Stimulated activated CD8-positive, alpha-beta memory T cell treated with anti-CD3 and anti-CD28 coated beads, Interleukin-7, amount 100 ng/mL, for 24 hours (primary cell): ENCODE results near the gene MMP24OS.
"Not testable (repeated sequence)": the region's sequence is repeated elsewhere in the genome, so short reads cannot be mapped to it uniquely, and the experiment has no call there.

Source experiments
- DNase-seq: peaks from one replicate; pipeline ENCODE4 v3.0.0-alpha.2; 2020; ENCODE audit warnings: low read depth

MMP24OS gene

GRCh38 chr20:35277531-35278395 is at the start of gene MMP24OS:
Gene MMP24OS, minus strand, starts transcription at chr20:35278122. Its CDS starts 193 bp downstream, at chr20:35277929.
- DNase-seq: peak; percentile 79

- DNase-seq: no peak
Observed at GRCh38 chr20:35327074-35327976, 49.4 kb upstream of the MMP24OS start.

GRCh38 chr20:35326740-35327073 is 48.8 kb upstream of the MMP24OS start:
- DNase-seq: no peak

- DNase-seq: no peak
Observed at GRCh38 chr20:35326021-35326739, 48.3 kb upstream of the MMP24OS start.

GRCh38 chr20:35325401-35325800 is 47.5 kb upstream of the MMP24OS start:
- no peak for DNase-seq

GRCh38 chr20:35320396-35321126 is 42.6 kb upstream of the MMP24OS start:
- no peak for DNase-seq

DNA sequence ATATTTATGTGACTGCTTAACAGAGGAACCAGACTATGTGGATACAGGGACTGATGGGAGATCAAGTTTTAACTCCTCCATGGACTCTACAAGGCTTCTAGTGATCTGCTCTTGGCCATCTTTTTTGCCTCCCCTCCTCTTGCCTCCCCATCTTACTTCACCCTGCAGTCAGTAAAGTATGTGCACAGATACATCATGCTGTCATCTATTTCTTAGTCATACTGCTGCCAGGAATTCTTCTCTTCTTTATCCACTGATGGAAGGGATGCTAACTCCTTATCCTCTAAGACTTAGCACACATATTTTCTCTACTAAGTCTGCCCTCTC is 41.9 kb upstream of the MMP24OS start:
- DNase-seq: no peak

DNA sequence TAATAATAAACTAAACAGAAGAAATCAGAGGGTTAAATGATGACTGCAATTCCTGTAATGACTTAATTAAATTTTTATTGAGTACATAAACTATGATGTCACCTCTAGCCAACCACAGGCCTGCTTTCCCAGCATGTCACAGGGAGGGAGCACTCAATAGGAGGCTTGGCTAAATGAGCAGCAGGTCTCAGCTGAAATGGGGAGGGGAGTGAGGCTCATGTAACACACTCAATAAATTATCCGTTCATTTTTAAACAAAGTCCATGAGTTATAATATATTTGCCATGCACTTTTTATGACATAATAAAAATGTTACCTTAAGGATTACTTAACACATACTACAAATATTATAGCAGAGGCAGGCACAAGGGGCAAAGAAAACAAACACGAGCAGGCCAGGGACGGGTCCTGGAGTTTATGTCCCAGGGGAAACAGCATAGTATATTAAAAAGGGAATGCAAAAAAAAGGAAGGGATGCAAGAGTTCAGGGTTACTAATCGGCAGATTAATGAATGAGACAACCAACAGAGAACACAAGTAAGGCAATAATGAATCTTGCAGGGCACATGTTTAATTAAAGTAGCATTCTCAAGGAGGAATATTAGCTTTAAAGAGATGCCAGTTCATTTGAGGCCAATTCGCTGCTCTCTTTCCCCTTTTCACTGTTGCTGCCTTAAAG is 41.4 kb upstream of the MMP24OS start:
- no peak for DNase-seq

DNA sequence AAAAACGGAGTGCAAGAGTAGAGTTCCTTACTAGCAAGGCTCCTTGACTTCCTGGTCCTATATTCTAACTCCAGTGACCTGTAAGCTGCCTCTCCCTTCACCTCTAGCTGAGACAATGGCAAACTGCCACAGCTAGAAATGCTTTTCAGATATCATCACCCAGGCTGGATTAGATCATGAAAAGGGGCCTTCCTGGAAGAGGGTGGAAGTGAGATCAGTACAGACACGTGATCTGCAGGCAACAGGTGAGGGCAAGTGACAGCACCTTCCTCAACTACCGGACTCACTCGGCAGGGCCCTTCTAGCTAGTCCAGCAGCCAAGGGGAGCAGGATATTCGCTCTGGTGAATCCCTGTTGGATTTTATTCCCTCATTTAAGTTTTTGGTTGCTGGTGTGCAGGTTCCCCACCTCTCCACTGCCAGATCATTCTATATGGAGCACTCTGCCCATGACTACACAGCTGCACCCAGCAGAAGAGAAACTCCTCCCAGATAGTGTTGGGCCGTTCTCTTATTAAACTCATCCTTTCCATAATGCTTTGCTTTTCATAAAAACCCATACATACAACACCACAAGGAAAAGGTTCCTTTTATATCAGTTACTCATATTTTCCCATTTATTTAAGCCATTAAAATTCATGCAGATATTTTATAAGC is 40.7 kb upstream of the MMP24OS start:
- DNase-seq: no peak

GRCh38 chr20:35317416-35318210 is 39.7 kb upstream of the MMP24OS start:
- no peak for DNase-seq

GRCh38 chr20:35316086-35316485 is 38.2 kb upstream of the MMP24OS start:
- DNase-seq: no peak

GRCh38 chr20:35315632-35316020 is 37.7 kb upstream of the MMP24OS start:
- DNase-seq: not testable (repeated sequence)

GRCh38 chr20:35314816-35315631 is 37.1 kb upstream of the MMP24OS start:
- no peak for DNase-seq

- DNase-seq: no peak
Observed at GRCh38 chr20:35312318-35312717, 34.4 kb upstream of the MMP24OS start.

GRCh38 chr20:35311822-35312221 is 33.9 kb upstream of the MMP24OS start:
- no peak for DNase-seq

GRCh38 chr20:35311409-35311808 is 33.5 kb upstream of the MMP24OS start:
- DNase-seq: peak; percentile 45

DNA sequence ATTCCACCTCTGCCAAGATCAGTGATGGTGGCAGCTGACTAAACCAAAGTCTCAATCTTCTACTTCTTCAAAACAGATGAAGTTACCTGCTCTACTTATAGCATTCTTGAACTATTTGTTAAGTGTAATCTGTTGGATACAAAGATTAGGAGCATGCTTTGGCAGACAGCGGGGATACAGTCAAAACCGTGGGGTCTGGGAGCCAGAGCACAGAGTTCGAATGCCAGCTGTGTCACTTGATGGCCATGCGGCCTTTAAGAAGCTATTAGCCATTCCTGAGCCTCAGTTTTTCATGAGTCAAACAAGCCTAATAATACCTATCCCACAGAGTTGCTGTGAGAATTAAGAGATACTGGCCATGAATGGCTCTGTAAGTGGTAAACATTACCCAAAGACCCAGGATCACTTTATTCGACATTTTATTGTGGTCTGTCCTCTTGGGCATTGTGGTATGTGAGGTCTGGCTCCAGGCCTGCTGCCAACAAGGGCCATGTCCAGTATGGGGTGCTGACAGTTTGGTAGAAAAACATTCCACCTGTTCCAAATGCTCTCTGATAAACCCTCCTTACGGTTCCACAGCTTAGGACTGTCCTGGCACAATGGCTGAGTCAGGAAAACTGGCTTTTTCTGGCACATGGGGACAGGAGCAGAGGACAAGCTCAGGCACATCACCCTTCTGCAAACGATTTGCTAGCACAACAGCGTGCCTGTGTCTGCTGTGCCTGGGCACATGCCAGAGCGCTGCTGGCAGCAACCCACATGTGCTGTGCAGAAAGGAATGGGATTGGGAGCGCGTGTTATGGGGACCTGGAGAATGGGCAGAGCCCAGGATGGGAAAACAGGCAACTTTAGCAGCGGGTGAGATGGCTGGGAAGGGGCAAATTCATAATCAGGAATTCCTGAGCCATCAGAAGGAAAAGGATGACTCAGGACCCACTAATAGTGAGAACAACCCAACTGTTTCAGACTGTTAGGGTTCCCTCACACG is 30.0 kb upstream of the MMP24OS start:
- DNase-seq: no peak
